ENCODE measurements around the gene UBE2R2.

- no peak for TF ChIP-seq CTCF (conservative IDR thresholded peaks at IDR 0.05; ENCODE audit: low read length)
- no peak for TF ChIP-seq EZH2phosphoT487 (IDR thresholded peaks at IDR 0.05; ENCODE audit: borderline replicate concordance, low read depth, low read length)
Measured at GRCh38 chr9:33856247-33856646, 39.3 kb downstream of the UBE2R2 start.

All from OCI-LY7 (cell line).